CD14-positive monocyte (primary cell): ENCODE measurements around the gene CLRN2. TPM values are rescaled to one million over a fixed set of nuclear protein-coding genes. Genes with fewer than 3 reads are reported as not detected.

Experiments used
- DNase-seq, 3 donors: peaks; one replicate each; pipeline ENCODE4 v3.0.0-alpha.2; 2011 to 2022
- H2AFZ ChIP-seq: 2 replicates; pipeline ENCODE4 v1.6.0; 2012; ENCODE audit warnings: mild to moderate bottlenecking, low read depth, low read length, inconsistent platforms; ENCODE audit not compliant: insufficient read depth, poor library complexity, severe bottlenecking
- H3K27ac ChIP-seq, 2 donors: 1 replicate in 1 of 2; 2 replicates in 1 of 2; pipeline ENCODE4 v1.5.1; 2012 to 2013; ENCODE audit warnings: low read length in 2 of 2, control low read depth in 1 of 2, inconsistent platforms in 1 of 2, low read depth in 1 of 2, mild to moderate bottlenecking in 1 of 2
- H3K27me3 ChIP-seq, 2 donors: one replicate each; pipeline versions ENCODE4 v1.6.0 to v1.6.1; 2011 to 2013; ENCODE audit warnings: low read length in 2 of 2; ENCODE audit not compliant: control insufficient read depth in 2 of 2, insufficient read depth in 2 of 2
- H3K36me3 ChIP-seq, 2 donors: replicated peaks in 1 of 2; 1 replicate in 1 of 2; 2 replicates in 1 of 2; pipeline versions ENCODE4 v1.5.1 to v1.6.1; 2012 to 2013; ENCODE audit warnings: low read length in 2 of 2, control low read depth in 1 of 2, inconsistent platforms in 1 of 2, mild to moderate bottlenecking in 1 of 2; ENCODE audit not compliant: insufficient read depth in 2 of 2, control insufficient read depth in 1 of 2
- H3K4me1 ChIP-seq, 2 donors: 1 replicate in 1 of 2; 2 replicates in 1 of 2; pipeline versions ENCODE4 v1.5.1 to v1.6.1; 2012 to 2013; ENCODE audit warnings: low read length in 2 of 2, control low read depth in 1 of 2, inconsistent platforms in 1 of 2, mild to moderate bottlenecking in 1 of 2, moderate library complexity in 1 of 2; ENCODE audit not compliant: insufficient read depth in 2 of 2, control insufficient read depth in 1 of 2
- H3K4me2 ChIP-seq: replicated peaks from 2 replicates; pipeline ENCODE3; 2012; ENCODE audit warnings: low read length, moderate library complexity, mild to moderate bottlenecking; ENCODE audit not compliant: poor library complexity, severe bottlenecking; ENCODE audit errors: extremely low read depth
- H3K4me3 ChIP-seq, 3 experiments: fragments of 200-600 bp in 1 of 3; sonication (generic) in 1 of 3; replicated peaks in 1 of 3; 1 replicate in 2 of 3; 2 replicates in 1 of 3; pipeline ENCODE4 v1.5.1; 2011 to 2013; ENCODE audit warnings: low read length in 3 of 3, mild to moderate bottlenecking in 3 of 3, control low read depth in 2 of 3, low read depth in 2 of 3, inconsistent platforms in 1 of 3, moderate library complexity in 1 of 3
- H3K79me2 ChIP-seq: 2 replicates; pipeline ENCODE4 v1.6.0; 2012; ENCODE audit warnings: mild to moderate bottlenecking, control low read depth, inconsistent platforms, low read length, moderate library complexity; ENCODE audit not compliant: insufficient read depth
- H3K9ac ChIP-seq: 2 replicates; pipeline ENCODE4 v1.6.0; 2017; ENCODE audit warnings: low read length, mild to moderate bottlenecking; ENCODE audit not compliant: insufficient read depth, poor library complexity, severe bottlenecking
- H3K9me3 ChIP-seq, 2 donors: replicated peaks in 1 of 2; 1 replicate in 1 of 2; 2 replicates in 1 of 2; pipeline versions ENCODE4 v1.5.1 to v1.6.1; 2012 to 2013; ENCODE audit warnings: low read length in 2 of 2, control low read depth in 1 of 2; ENCODE audit not compliant: control insufficient read depth in 1 of 2, insufficient read depth in 1 of 2
- H4K20me1 ChIP-seq: 2 replicates; pipeline ENCODE4 v1.6.0; 2012; ENCODE audit warnings: mild to moderate bottlenecking, low read length, control low read depth, moderate library complexity; ENCODE audit not compliant: insufficient read depth
- H3K27ac Mint-ChIP-seq, 7 donors: one replicate each; pipeline ENCODE4 v1.8.0; 2020; ENCODE audit warnings: mild to moderate bottlenecking in 7 of 7, mixed read lengths in 7 of 7, moderate library complexity in 6 of 7, inconsistent platforms in 2 of 7
- H3K27me3 Mint-ChIP-seq, 3 donors: one replicate each; pipeline ENCODE4 v1.8.0; 2021 to 2022; ENCODE audit warnings: low read depth in 3 of 3, mild to moderate bottlenecking in 3 of 3, mixed read lengths in 3 of 3, moderate library complexity in 3 of 3, inconsistent platforms in 1 of 3
- H3K36me3 Mint-ChIP-seq, 2 donors: one replicate each; pipeline ENCODE4 v1.8.0; 2020; ENCODE audit warnings: mixed read lengths in 2 of 2, inconsistent platforms in 1 of 2, mild to moderate bottlenecking in 1 of 2
- H3K4me1 Mint-ChIP-seq: one replicate; pipeline ENCODE4 v1.8.0; 2020; ENCODE audit warnings: mild to moderate bottlenecking, mixed read lengths
- H3K4me3 Mint-ChIP-seq, 2 donors: one replicate each; pipeline ENCODE4 v1.8.0; 2020; ENCODE audit warnings: mild to moderate bottlenecking in 2 of 2, mixed read lengths in 2 of 2, moderate library complexity in 1 of 2
- H3K9me3 Mint-ChIP-seq, 7 donors: one replicate each; pipeline ENCODE4 v1.8.0; 2020 to 2022; ENCODE audit warnings: mixed read lengths in 7 of 7, mild to moderate bottlenecking in 6 of 7, moderate library complexity in 6 of 7, inconsistent platforms in 2 of 7
- WGBS: methylation state at CpG from one replicate; pipeline ENCODE4 v1.1.5; 2013; ENCODE audit warnings: missing lambda C conversion rate; ENCODE audit not compliant: insufficient coverage; 5-methylcytosine and 5-hydroxymethylcytosine counted together
- intact Hi-C, 2 donors: fragments of 100-400 bp; cut with micrococcal nuclease; formaldehyde crosslinking; loops; one replicate each; pipeline versions ENCODE4 v1.15.0 to v1.15.1; 2023
- polyA plus RNA-seq, 3 donors: library from polyadenylated mRNA; depleted of rRNA in 1 of 3; unstranded in 2 of 3; stranded (reverse) in 1 of 3; fragments of 300-500 nt in 2 of 3; fragments of >200 nt in 1 of 3; fragmentation: Illumina TruSeq in 2 of 3; gene quantifications; 1 replicate in 2 of 3; 2 replicates in 1 of 3; pipeline ENCODE4 v1.2.3, GENCODE V29; 2012 to 2021
- TF ChIP-seq, protein P1 (sequence below): fragments of 200-600 bp; IDR thresholded peaks from one replicate; pipeline ENCODE4 v1.8.0; 2022; ENCODE audit warnings: antibody characterized with exemption, mild to moderate bottlenecking

CLRN2 gene
- polyA plus RNA-seq, 3 donors, result not detected

DNA sequence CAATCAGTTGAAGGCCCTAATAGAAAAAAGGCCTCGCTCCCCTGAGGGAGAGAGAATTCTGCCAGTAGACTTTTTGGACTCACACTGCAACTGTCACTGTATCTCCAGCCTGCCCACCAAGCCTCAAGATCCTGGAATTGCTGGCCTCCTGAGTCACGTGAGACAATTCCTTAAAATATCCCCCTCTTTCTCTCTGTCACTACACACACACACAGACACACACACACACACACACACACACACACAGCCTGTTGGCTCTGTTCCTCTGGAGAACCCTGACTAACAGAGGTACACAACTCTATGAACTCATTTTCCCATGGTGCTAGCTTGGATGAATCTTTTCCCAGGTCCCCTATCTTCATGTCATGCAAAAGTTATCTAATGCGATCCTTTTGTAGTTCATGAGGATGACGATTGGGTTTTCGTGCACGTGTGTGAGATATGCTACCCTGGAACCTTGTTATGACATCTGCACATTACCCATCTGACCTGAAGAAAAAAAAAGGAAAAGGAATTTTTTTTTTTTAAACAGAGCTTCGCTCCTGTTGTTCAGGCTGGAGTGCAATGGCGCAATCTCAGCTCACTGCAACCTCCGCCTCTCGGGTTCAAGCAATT lies 13.7 kb downstream of the CLRN2 start:
- Mint-ChIP-seq H3K27ac (no peak overlapping the region), H3K9me3 (no peaks in the 10 kb centered on the region), H3K4me3 (no peak overlapping the region), H3K27me3 (peaks cover 3 to 20% (median 15%) of the 10 kb centered on the region in 3 donors), H3K36me3 (no peaks in the 10 kb centered on the region), H3K4me1 (no peaks in the 10 kb centered on the region)
- H3K27ac ChIP-seq, result no peak overlapping the region
- H3K79me2 ChIP-seq, result no peaks in the 10 kb centered on the region
- TF ChIP-seq, protein P1, sequence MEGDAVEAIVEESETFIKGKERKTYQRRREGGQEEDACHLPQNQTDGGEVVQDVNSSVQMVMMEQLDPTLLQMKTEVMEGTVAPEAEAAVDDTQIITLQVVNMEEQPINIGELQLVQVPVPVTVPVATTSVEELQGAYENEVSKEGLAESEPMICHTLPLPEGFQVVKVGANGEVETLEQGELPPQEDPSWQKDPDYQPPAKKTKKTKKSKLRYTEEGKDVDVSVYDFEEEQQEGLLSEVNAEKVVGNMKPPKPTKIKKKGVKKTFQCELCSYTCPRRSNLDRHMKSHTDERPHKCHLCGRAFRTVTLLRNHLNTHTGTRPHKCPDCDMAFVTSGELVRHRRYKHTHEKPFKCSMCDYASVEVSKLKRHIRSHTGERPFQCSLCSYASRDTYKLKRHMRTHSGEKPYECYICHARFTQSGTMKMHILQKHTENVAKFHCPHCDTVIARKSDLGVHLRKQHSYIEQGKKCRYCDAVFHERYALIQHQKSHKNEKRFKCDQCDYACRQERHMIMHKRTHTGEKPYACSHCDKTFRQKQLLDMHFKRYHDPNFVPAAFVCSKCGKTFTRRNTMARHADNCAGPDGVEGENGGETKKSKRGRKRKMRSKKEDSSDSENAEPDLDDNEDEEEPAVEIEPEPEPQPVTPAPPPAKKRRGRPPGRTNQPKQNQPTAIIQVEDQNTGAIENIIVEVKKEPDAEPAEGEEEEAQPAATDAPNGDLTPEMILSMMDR, result no peak
- intact Hi-C loops, result no loop called here
- H4K20me1 ChIP-seq, result no peaks in the 10 kb centered on the region
- no peak for DNase-seq
- no peak overlapping the region for H3K9ac ChIP-seq
- H3K4me2 ChIP-seq, result no peak overlapping the region
- no peak overlapping the region for H3K4me3 ChIP-seq
- no peaks in the 10 kb centered on the region for H3K36me3 ChIP-seq
- no peak overlapping the region for H2AFZ ChIP-seq
- H3K4me1 ChIP-seq, result no peaks in the 10 kb centered on the region
- 100% methylated on average over 2 of the region's 10 CpGs for WGBS
- no peaks in the 10 kb centered on the region for H3K27me3 ChIP-seq
- no peaks in the 10 kb centered on the region for H3K9me3 ChIP-seq

DNA sequence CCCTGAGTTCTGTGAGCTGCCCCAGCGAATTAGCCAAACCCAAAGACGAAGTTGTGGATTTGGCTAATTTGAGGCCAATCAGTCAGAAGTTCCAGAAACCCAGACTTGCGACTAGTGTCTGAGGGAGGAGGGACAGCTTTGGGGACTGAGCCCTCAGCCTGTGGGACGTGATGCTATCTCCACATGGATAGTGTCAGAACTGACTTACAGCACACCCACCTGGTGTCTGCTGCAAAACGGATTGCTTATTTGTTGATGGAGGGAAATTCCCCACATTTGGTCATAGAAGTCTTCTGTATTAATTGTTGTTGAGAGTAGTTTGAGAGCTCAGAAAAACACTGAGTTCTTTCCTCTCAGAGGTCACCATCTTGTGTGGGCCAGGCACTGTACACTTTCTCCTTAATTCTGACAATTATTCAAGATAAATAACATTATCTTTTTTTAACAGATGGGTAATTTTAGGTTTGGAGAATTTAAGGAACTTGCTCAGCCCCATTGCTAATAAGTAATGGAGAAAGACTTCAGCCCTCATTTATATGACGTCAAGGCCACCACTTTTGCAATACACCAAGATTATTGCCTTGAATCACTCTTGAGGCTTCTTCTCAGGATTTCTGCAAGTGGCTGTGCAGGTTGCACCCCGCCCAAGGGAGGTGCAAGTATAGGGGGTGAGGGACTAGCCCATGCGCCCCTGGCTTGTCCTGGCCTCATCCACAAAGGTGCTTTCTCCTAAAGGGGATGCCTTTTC lies 16.7 kb downstream of the CLRN2 start:
- Mint-ChIP-seq H3K4me1 (no peaks in the 10 kb centered on the region), H3K27ac (no peak overlapping the region), H3K9me3 (peaks cover 0 to 4% (median 2%) of the 10 kb centered on the region in 7 donors), H3K4me3 (no peak overlapping the region), H3K36me3 (no peaks in the 10 kb centered on the region), H3K27me3 (peaks cover 3 to 15% (median 8%) of the 10 kb centered on the region in 3 donors)
- intact Hi-C loops, result no loop called here
- TF ChIP-seq, protein P1, result no peak
- Histone ChIP-seq H3K79me2 (no peaks in the 10 kb centered on the region), H4K20me1 (no peaks in the 10 kb centered on the region), H3K27ac (no peak overlapping the region), H2AFZ (no peak overlapping the region), H3K4me1 (no peaks in the 10 kb centered on the region), H3K4me2 (no peak overlapping the region), H3K27me3 (no peaks in the 10 kb centered on the region), H3K9ac (no peak overlapping the region), H3K4me3 (no peak overlapping the region), H3K36me3 (no peaks in the 10 kb centered on the region), H3K9me3 (peaks cover 0 to 2% of the 10 kb centered on the region in 2 donors)
- 100% methylated on average over 5 of the region's 8 CpGs for WGBS
- DNase-seq, result peak in 2 of 3 donors; percentile 42 to 43
